Muscle of leg (tissue), 11 donors: Measurements from ENCODE around the gene ZSWIM2. TPM values are rescaled to one million over a fixed set of nuclear protein-coding genes. Genes with fewer than 3 reads are reported as not detected.
"Not testable (repeated sequence)": the region's sequence is repeated elsewhere in the genome, so short reads cannot be mapped to it uniquely, and the experiment has no call there.

ENCODE experiments used
- DNase-seq: peaks from one replicate; pipeline ENCODE4 v3.0.0; 2013
- H3K27ac ChIP-seq: one replicate; pipeline ENCODE4 v1.5.1; 2013; ENCODE audit warnings: mild to moderate bottlenecking, low read length, control low read depth
- H3K27me3 ChIP-seq: one replicate; pipeline ENCODE4 v1.6.1; 2013; ENCODE audit warnings: low read length; ENCODE audit not compliant: control insufficient read depth, insufficient read depth
- H3K36me3 ChIP-seq: one replicate; pipeline ENCODE4 v1.6.1; 2013; ENCODE audit warnings: low read length; ENCODE audit not compliant: control insufficient read depth, insufficient read depth
- H3K4me1 ChIP-seq: one replicate; pipeline ENCODE4 v1.6.1; 2013; ENCODE audit warnings: low read length; ENCODE audit not compliant: control insufficient read depth, insufficient read depth
- H3K4me3 ChIP-seq: one replicate; pipeline ENCODE4 v1.5.1; 2013; ENCODE audit warnings: low read length, control low read depth
- H3K9me3 ChIP-seq: replicated peaks from 2 replicates; pipeline ENCODE4 v1.6.1; 2013; ENCODE audit warnings: low read depth, low read length; ENCODE audit not compliant: control insufficient read depth
- WGBS: methylation state at CpG from one replicate; pipeline ENCODE4 v1.1.5; 2013; ENCODE audit warnings: missing lambda C conversion rate; ENCODE audit not compliant: insufficient coverage; 5-methylcytosine and 5-hydroxymethylcytosine counted together
- polyA plus RNA-seq, 8 donors: library from polyadenylated mRNA; unstranded; fragments of 120-200 nt; gene quantifications; one replicate each; pipeline versions ENCODE4 v1.2.1 to v1.2.3, GENCODE V29; 2013; ENCODE audit warnings: inconsistent platforms in 1 of 8, low replicate concordance in 1 of 8; ENCODE audit not compliant: insufficient read length in 8 of 8, insufficient read depth in 1 of 8
- total RNA-seq: library from RNA; stranded (reverse); fragments of 120-200 nt; gene quantifications from one replicate; pipeline ENCODE4 v1.2.4, GENCODE V29; 2013

ZSWIM2 gene
- total and polyA plus RNA-seq, 9 donors: not detected

GRCh38 chr2:186798604-186799003 lies 50.4 kb downstream of the ZSWIM2 start:
- not testable (repeated sequence) for H3K9me3 ChIP-seq, H3K4me3 ChIP-seq, H3K27me3 ChIP-seq, H3K4me1 ChIP-seq, H3K36me3 ChIP-seq, DNase-seq, H3K27ac ChIP-seq
- no CpG with 5 or more reads among the region's 1 CpG for WGBS

DNA sequence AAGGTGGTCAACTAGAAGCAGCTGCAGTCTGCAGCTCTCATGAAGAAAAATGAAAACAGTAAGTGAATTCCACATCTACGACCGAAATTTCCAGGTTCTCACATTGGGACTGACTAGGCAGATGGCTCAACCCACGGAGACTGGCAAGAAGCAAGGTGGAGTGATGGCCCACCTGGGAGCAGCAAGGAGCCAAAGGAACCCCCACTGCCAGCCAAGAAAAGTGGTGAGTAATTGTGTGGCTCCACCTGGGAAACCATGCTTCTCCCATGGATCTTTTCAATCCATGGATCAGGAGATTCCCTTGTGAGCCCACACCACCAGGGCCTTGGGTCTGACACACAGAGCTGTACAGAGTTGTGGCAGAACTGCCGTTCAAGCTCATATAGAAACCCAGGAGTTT lies 64.0 kb downstream of the ZSWIM2 start:
- Histone ChIP-seq H3K27ac (no peak overlapping the region), H3K9me3 (peaks cover 8% of the 10 kb centered on the region), H3K4me1 (no peaks in the 10 kb centered on the region), H3K36me3 (no peaks in the 10 kb centered on the region), H3K4me3 (no peak overlapping the region), H3K27me3 (no peaks in the 10 kb centered on the region)
- no peak for DNase-seq
- 87% methylated on average over 4 of the region's 4 CpGs for WGBS

- no peak for DNase-seq
- no peak overlapping the region for H3K4me3 ChIP-seq
- peaks cover 8% of the 10 kb centered on the region for H3K9me3 ChIP-seq
- H3K27me3 ChIP-seq: no peaks in the 10 kb centered on the region
- H3K36me3 ChIP-seq: no peaks in the 10 kb centered on the region
- no peaks in the 10 kb centered on the region for H3K4me1 ChIP-seq
- H3K27ac ChIP-seq: no peak overlapping the region
These were observed 65.7 kb downstream of the ZSWIM2 start for GRCh38 chr2:186783254-186783653.

DNA sequence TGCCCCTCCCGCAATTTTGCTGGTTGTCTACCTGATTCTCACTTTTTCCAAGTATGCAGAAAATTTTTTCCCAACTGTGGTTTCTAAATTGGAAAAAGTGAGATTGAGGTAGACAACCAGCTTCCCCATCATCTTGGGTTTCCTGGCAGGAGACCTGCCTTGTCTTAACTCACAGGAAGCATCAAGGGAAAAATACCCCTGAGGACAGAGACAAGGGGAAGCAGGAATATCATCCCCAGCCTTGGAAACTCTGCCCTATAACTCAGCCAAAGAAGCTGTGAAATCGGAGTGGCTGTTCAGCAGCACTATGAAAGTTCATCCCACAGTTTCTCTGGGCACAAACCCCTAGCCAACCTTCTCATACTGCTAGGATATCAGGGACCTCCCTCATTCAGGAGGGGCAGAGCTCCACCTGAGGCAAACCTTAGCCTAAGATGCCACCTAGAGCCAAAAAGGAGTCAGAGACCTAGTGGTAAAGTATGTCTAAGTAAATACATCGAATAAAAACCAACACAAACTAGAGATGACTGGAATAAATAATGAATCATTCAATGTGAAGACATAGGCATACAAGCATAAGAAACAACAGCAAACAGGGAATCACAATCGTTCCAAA lies 68.2 kb downstream of the ZSWIM2 start:
- Histone ChIP-seq H3K27me3 (no peaks in the 10 kb centered on the region), H3K36me3 (no peaks in the 10 kb centered on the region), H3K27ac (no peak overlapping the region), H3K4me3 (no peak overlapping the region), H3K4me1 (no peaks in the 10 kb centered on the region), H3K9me3 (peaks cover 5% of the 10 kb centered on the region)
- no peak for DNase-seq
- WGBS: 0% methylated on average over 1 of the region's 4 CpGs

Other genes starting within 250 kb of the ZSWIM2 start
- gene FAM171B, start 155.1 kb downstream of the ZSWIM2 start, total RNA-seq: 18.3 TPM
- gene FAM171B, start 155.1 kb downstream of the ZSWIM2 start, polyA plus RNA-seq: 10 to 100 TPM in 7 of 8 donors, 1 to 10 TPM in 1; 9.2 to 22.6 (median 13.8) TPM